Measurements from ENCODE around the gene TNFRSF12A.

The TNFRSF12A gene

GRCh38 chr16:3020247-3020603, at the start of gene TNFRSF12A:
TSS of gene TNFRSF12A (plus strand) at chr16:3020368. CDS start at chr16:3020398, 30 bp downstream.
- DNase-seq (ENCODE audit: low spot score) = peak; percentile 72

GRCh38 chr16:2970563-2970962, 49.6 kb upstream of the TNFRSF12A start:
- no peak for DNase-seq (ENCODE audit: low spot score)

- DNase-seq (ENCODE audit: low spot score) = no peak
These were observed 48.8 kb upstream of the TNFRSF12A start for GRCh38 chr16:2971134-2971984.

GRCh38 chr16:2971985-2972784, 48.0 kb upstream of the TNFRSF12A start:
- no peak for DNase-seq (ENCODE audit: low spot score)

- no peak for DNase-seq (ENCODE audit: low spot score)
These were observed 47.1 kb upstream of the TNFRSF12A start for GRCh38 chr16:2973093-2973492.

- no peak for DNase-seq (ENCODE audit: low spot score)
These were observed 46.4 kb upstream of the TNFRSF12A start for GRCh38 chr16:2973605-2974318.

GRCh38 chr16:2974319-2975056, 45.7 kb upstream of the TNFRSF12A start:
- no peak for DNase-seq (ENCODE audit: low spot score)

- no peak for DNase-seq (ENCODE audit: low spot score)
These were observed 44.9 kb upstream of the TNFRSF12A start for GRCh38 chr16:2975161-2975795.

GRCh38 chr16:2976201-2976600, 44.0 kb upstream of the TNFRSF12A start:
- DNase-seq (ENCODE audit: low spot score) = no peak

GRCh38 chr16:2976673-2977072, 43.5 kb upstream of the TNFRSF12A start:
- no peak for DNase-seq (ENCODE audit: low spot score)

- no peak for DNase-seq (ENCODE audit: low spot score)
These were observed 42.7 kb upstream of the TNFRSF12A start for GRCh38 chr16:2977440-2977839.

- peak; percentile 76 for DNase-seq (ENCODE audit: low spot score)
These were observed 40.4 kb upstream of the TNFRSF12A start for GRCh38 chr16:2979669-2980226.

- peak; percentile 100 for DNase-seq (ENCODE audit: low spot score)
These were observed 39.7 kb upstream of the TNFRSF12A start, which contains the start of gene PKMYT1 for GRCh38 chr16:2980227-2981176. TSS of gene PKMYT1 (minus strand) at chr16:2980446. CDS start at chr16:2979657, 789 bp downstream.

- peak; percentile 59 for DNase-seq (ENCODE audit: low spot score)
These were observed 38.8 kb upstream of the TNFRSF12A start for GRCh38 chr16:2981177-2981898.

- DNase-seq (ENCODE audit: low spot score) = no peak
These were observed 38.3 kb upstream of the TNFRSF12A start for GRCh38 chr16:2981899-2982250.

GRCh38 chr16:2982402-2982801, 37.8 kb upstream of the TNFRSF12A start:
- no peak for DNase-seq (ENCODE audit: low spot score)

- peak; percentile 96 for DNase-seq (ENCODE audit: low spot score)
These were observed 36.4 kb upstream of the TNFRSF12A start for GRCh38 chr16:2983706-2984136.

- DNase-seq (ENCODE audit: low spot score) = no peak
These were observed 34.7 kb upstream of the TNFRSF12A start for GRCh38 chr16:2985462-2985861.

- no peak for DNase-seq (ENCODE audit: low spot score)
These were observed 34.2 kb upstream of the TNFRSF12A start for GRCh38 chr16:2985893-2986355.
